Posterior cingulate gyrus (tissue), 11 donors: ENCODE data around the gene EXOC6.
"Not testable (repeated sequence)": the region's sequence is repeated elsewhere in the genome, so short reads cannot be mapped to it uniquely, and the experiment has no call there.

Experiments used
- DNase-seq, 10 donors: peaks; one replicate each; pipeline versions ENCODE4 v3.0.0 to v3.0.0-alpha.2; 2020 to 2021; ENCODE audit warnings: mixed read lengths in 3 of 10
- intact Hi-C: fragments of 100-400 bp; cut with DNase I; formaldehyde crosslinking; loops from one replicate; pipeline ENCODE4 v1.15.1; 2023

EXOC6 gene

DNA sequence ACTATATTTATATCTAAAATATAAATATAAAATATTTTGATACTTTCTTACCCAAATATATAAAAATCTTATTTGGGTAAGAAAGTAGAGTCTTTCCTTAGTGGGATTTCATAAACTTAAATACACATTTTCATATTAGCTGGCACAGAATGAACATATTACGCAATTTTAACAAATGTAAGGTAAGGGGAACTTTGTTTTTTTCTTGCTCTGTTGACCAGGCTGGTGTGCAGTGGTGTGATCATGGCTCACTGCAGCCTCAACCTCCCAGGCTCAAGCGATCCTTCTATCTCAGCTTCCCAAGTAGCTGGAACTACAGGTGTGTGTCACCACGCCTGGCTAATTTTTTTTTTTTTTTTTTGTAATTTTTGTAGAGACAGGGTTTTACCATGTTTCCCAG, 243.6 kb downstream of the EXOC6 start:
- DNase-seq: no peak
- intact Hi-C loops: no loop called here

DNA sequence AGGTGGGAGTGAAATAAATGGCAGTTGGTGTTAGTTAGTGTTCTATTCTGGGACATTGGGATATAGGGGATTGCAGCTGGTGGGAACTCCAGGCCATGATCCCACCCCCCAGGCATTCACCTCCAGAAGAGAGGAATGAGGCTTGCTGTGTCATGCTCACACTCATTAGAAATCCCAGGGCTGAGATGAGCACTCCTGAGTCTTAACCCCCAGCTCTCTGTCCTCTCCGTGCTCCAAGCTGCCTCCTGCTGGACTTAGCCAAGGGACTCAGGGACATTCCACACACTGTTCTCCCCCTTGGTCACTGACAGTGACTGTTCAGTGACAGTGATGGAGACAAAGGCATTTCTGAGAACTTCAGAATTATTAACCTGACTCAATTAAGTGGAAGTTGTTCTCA, 246.9 kb downstream of the EXOC6 start:
- DNase-seq: no peak

DNA sequence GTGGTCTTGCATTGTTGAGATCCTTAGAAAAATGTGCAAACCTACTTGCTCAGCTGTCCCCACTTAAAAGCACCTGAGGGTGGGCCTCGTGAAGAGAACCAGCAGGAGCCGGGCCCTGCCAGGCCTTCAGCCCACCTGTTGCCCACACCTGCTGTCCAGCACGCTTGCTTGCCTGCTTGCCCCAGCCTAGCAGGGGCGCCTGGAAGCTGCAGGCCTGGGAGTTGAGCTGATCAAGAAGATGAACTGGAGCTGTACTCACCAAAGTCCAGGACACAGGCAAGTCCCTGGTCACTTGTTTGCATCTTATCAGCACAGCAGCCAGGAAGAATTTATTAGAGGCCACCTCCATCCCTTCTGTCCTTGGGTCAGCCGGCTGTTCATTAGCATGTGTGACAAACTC, 248.6 kb downstream of the EXOC6 start:
- intact Hi-C loops: no loop called here
- DNase-seq: no peak

More for the DNA sequence above, 246.9 kb downstream of the EXOC6 start:
- intact Hi-C loops: no loop called here

DNA sequence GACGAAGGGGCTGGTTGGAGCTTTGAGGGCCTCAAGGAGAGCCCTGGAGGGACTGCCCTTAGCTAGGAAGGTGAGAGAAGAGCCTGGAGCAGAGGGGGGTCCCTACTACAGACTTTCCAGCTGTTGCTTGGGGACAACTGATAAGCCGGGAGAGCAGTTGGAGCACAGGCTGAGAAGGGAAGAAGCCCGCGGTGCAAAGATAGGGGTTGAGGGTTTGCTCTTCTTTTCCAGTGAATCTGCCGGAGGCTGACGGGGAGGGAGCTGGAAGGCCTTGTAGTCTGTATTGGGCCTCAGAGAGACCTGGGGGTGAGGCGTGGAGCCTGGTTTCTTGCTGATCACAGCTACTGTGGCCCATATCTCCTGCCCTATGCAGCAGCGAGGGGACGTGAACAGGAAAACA, 249.1 kb downstream of the EXOC6 start:
- DNase-seq: no peak
- intact Hi-C loops: no loop called here

DNA sequence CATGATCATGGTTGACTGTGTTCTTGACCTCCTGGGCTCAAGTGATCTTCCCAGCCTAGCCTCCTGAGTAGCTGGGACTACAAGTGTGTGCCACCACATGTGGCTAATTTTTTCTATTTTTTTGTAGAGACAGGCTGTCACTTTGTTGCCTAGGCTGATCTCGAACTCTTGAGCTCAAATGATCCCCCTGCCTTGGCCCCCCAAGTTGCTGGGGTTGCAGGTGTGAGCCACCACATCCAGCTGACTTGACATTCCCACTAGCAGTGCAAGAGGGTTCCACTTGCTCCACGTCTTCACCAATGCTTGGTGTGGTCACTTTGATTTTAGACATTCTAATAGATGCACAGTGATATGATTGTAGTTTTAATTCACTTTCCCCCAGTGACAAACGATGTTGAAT, 250.5 kb downstream of the EXOC6 start:
- intact Hi-C loops: no loop called here
- DNase-seq: no peak

DNA sequence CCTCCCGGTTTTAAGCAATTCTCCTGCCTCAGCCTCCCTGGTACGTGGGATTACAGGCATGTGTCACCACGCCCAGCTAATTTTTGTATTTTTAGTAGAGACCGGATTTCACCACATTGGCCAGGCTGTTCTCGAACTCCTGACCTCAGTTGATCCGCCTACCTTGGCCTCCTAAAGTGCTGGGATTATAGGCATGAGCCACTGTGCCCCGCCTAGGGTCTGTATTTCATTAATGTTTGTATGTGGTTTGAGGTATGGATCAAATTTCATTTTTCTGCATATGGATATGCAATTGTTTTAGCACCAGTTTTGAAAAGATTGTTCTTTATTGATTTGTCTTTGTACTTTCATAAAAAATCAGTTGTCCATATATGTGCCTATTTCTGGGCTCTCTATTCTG, 251.3 kb downstream of the EXOC6 start:
- intact Hi-C loops: no loop called here
- no peak for DNase-seq

DNA sequence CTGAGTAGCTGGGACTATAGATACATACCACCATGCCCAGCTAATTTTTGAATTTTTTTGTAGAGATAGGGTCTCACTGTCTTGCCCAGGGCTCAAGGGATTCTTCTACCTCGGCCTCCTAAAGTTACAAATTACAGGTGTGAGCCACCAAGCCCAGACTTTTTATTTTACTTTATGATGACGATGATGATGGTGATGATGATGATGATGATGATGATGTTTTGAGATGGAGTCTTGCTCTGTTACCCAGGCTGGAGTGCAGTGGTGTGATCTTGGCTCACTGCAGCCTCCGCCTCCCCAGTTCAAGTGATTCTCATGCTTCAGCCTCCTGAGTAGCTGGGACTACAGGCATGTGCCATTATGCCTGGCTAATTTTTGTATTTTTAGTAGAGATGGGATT, 252.8 kb downstream of the EXOC6 start:
- intact Hi-C loops, DNase-seq: not testable (repeated sequence)

DNA sequence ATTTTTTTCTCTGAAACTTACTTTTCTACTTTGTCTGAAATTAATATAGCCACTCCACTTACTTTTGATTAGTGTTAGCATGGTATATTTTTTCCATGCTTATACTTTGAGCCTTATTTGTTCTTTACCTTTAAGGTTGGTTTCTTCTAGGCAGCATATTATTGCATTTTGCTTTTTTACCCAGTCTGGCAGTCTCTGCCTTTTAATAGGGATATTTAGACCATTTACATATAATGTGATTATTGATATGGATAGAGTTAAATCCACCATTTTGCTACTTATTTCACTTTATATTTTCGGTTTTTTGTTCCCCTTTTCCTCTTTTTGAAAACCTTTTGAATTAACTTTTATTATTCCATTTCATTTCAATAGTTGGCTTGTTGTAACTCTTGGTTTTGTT, 255.6 kb downstream of the EXOC6 start:
- intact Hi-C loops: no loop called here
- DNase-seq: no peak

DNA sequence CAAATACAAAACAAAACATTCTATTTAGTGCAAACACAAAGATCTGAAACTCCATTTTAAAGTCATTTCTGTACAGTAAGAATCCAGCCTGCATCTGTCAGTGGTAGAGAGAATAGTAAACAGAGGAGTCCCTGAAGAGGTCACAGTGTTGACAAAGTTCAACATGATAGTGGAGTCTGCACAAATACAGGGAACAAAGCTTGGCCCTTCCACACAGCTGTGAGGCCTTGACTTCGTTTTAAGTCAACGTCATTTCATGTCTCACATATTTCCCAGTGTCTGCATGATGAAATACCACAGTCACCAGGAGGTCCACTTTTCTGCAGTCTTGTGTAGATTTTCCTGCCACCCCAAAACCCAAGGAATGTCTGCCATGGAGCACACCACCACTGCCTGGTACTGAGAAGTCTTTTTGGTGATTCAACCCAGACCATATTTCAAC, 258.3 kb downstream of the EXOC6 start:
- intact Hi-C loops: no loop called here
- DNase-seq: no peak
